ENCODE data around the gene LRCOL1. TPM values are rescaled to one million over a fixed set of nuclear protein-coding genes. Genes with fewer than 3 reads are reported as not detected.

LRCOL1 gene
- total RNA-seq = under 1 TPM in 1 of 4 donors, not detected in 3; 0.83 TPM

GRCh38 chr12:132610051-132610759, at the start of gene LRCOL1:
TSS of gene LRCOL1 (minus strand) at chr12:132610582. CDS start at chr12:132606251, 4,331 bp downstream.
- ATAC-seq (no peak), DNase-seq (no peak)
- H3K4me1 ChIP-seq = no peaks in the 10 kb centered on the region
- TF ChIP-seq POLR2A (IDR thresholded peaks at IDR 0.05) (no peak), CTCF (IDR thresholded peaks at IDR 0.05 in 4 of 5, conservative IDR thresholded peaks at IDR 0.05 in 1 of 5) (no peak)
- H3K27me3 ChIP-seq = peaks cover 37 to 78% (median 51%) of the 10 kb centered on the region in 3 donors
- no peaks in the 10 kb centered on the region for H3K9me3 ChIP-seq
- intact Hi-C loops (cut with DNase I; ENCODE audit: low total_unique reads) = no loop called here
- in situ Hi-C loops (cut with MboI; ENCODE audit: low sequenced_read_pairs in 4 of 4) = loop anchor here in 1 of 4 donors (25.0 kb wide), 1 partner anchor 198 kb away; no protein-coding TSS in a partner anchor
- no peak within 1 kb of the TSS for H3K27ac ChIP-seq
- peak within 1 kb of the TSS in 1 of 4 donors; percentile 17 for H3K4me3 ChIP-seq
- H3K36me3 ChIP-seq = no peaks in the 10 kb centered on the region

GRCh38 chr12:132660052-132660451, 49.7 kb upstream of the LRCOL1 start:
- Histone ChIP-seq H3K4me1 (no peaks in the 10 kb centered on the region), H3K27me3 (no peaks in the 10 kb centered on the region), H3K36me3 (peaks cover 0 to 93% of the 10 kb centered on the region in 2 donors), H3K27ac (no peak overlapping the region), H3K4me3 (no peak overlapping the region), H3K9me3 (no peaks in the 10 kb centered on the region)
- no peak for TF ChIP-seq POLR2A (IDR thresholded peaks at IDR 0.05)
- in situ Hi-C loops (cut with MboI; ENCODE audit: low sequenced_read_pairs in 4 of 4) = no loop called here
- intact Hi-C loops (cut with DNase I; ENCODE audit: low total_unique reads) = no loop called here
- ATAC-seq (no peak), DNase-seq (no peak)

- Histone ChIP-seq H3K9me3 (no peaks in the 10 kb centered on the region), H3K27ac (no peak overlapping the region), H3K27me3 (no peaks in the 10 kb centered on the region), H3K4me1 (no peaks in the 10 kb centered on the region), H3K36me3 (peaks cover 0 to 93% of the 10 kb centered on the region in 2 donors), H3K4me3 (no peak overlapping the region)
- intact Hi-C loops (cut with DNase I; ENCODE audit: low total_unique reads) = no loop called here
- ATAC-seq = no peak
- TF ChIP-seq POLR2A (IDR thresholded peaks at IDR 0.05) (no peak), CTCF (IDR thresholded peaks at IDR 0.05 in 4 of 5, conservative IDR thresholded peaks at IDR 0.05 in 1 of 5) (no peak)
- no peak for DNase-seq
- in situ Hi-C loops (cut with MboI; ENCODE audit: low sequenced_read_pairs in 4 of 4) = no loop called here
Measured at GRCh38 chr12:132659146-132659545, 48.8 kb upstream of the LRCOL1 start.

GRCh38 chr12:132658149-132658894, 47.9 kb upstream of the LRCOL1 start:
- Histone ChIP-seq H3K9me3 (no peaks in the 10 kb centered on the region), H3K4me3 (no peak overlapping the region), H3K27ac (no peak overlapping the region), H3K4me1 (no peaks in the 10 kb centered on the region), H3K36me3 (peaks cover 0 to 92% of the 10 kb centered on the region in 2 donors), H3K27me3 (no peaks in the 10 kb centered on the region)
- in situ Hi-C loops (cut with MboI; ENCODE audit: low sequenced_read_pairs in 4 of 4) (no loop called here), intact Hi-C loops (cut with DNase I; ENCODE audit: low total_unique reads) (no loop called here)
- TF ChIP-seq POLR2A (IDR thresholded peaks at IDR 0.05) (no peak), CTCF (IDR thresholded peaks at IDR 0.05 in 4 of 5, conservative IDR thresholded peaks at IDR 0.05 in 1 of 5) (no peak)
- DNase-seq (no peak), ATAC-seq (no peak)

- H3K36me3 ChIP-seq = peaks cover 0 to 84% of the 10 kb centered on the region in 2 donors
- in situ Hi-C loops (cut with MboI; ENCODE audit: low sequenced_read_pairs in 4 of 4) = no loop called here
Measured at GRCh38 chr12:132657004-132657727, 46.8 kb upstream of the LRCOL1 start.

More at GRCh38 chr12:132657004-132657727, 46.8 kb upstream of the LRCOL1 start:
- H3K27ac ChIP-seq = no peak overlapping the region
- no peak overlapping the region for H3K4me3 ChIP-seq
- H3K27me3 ChIP-seq = no peaks in the 10 kb centered on the region
- intact Hi-C loops (cut with DNase I; ENCODE audit: low total_unique reads) = no loop called here
- no peaks in the 10 kb centered on the region for H3K9me3 ChIP-seq
- no peak for ATAC-seq
- H3K4me1 ChIP-seq = no peaks in the 10 kb centered on the region
- TF ChIP-seq POLR2A (IDR thresholded peaks at IDR 0.05) (no peak), CTCF (IDR thresholded peaks at IDR 0.05 in 4 of 5, conservative IDR thresholded peaks at IDR 0.05 in 1 of 5) (no peak)
- no peak for DNase-seq

Measured in gastrocnemius medialis (tissue), 4 donors.